ENCODE results near the gene AQP6. TPM values are rescaled to one million over a fixed set of nuclear protein-coding genes. Genes with fewer than 3 reads are reported as not detected.

Gene AQP6
- total RNA-seq, 2 donors from 2014 or later, result 0.40 TPM; not detected in 1

DNA sequence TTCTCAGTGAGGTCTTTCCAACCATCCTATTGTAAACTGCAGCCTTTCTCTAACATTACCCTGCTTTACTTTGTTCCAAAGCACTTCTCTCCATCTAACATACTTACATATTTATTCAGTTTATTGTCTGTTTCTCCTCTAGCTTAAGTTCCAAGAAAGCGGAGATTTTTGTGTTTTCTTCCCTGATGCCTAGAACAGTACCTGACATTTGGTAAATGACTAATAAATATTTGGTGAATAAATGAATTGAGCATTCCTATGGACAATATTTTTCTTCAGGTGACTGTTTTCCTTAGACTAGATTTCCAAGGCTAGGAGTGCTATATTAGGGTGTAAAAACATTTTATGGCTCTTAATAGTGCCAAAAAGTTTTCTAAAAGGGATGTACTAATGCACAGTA, 50.2 kb downstream of the AQP6 start:
- H3K36me3 ChIP-seq, result no peaks in the 10 kb centered on the region

DNA sequence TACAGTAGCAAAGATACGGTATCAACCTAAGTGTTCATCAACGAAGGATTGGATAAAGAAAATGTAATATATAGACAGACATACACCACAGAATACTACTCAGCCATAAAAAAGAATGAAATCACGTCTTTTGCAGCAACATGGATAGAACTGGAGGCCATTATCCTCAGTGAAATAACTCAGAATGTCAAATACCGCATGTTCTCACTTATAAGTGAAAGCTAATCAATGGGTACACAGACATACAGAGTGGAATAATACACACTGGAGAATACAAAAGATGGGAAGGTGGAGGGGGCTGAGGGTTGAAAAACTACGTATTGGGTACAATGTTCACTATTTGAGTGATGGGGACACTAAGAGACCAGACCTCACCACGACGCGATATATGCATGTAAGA, 51.5 kb downstream of the AQP6 start:
- no peaks in the 10 kb centered on the region for H3K4me1 ChIP-seq (replicated peaks)
- WGBS, result 76% methylated on average over 8 of the region's 8 CpGs
- intact Hi-C loops (cut with DNase I), result no loop called here
- no peak for TF ChIP-seq POLR2A (IDR thresholded peaks at IDR 0.05)
- no peak for TF ChIP-seq POLR2AphosphoS5 (IDR thresholded peaks at IDR 0.05)
- TF ChIP-seq, protein P1, sequence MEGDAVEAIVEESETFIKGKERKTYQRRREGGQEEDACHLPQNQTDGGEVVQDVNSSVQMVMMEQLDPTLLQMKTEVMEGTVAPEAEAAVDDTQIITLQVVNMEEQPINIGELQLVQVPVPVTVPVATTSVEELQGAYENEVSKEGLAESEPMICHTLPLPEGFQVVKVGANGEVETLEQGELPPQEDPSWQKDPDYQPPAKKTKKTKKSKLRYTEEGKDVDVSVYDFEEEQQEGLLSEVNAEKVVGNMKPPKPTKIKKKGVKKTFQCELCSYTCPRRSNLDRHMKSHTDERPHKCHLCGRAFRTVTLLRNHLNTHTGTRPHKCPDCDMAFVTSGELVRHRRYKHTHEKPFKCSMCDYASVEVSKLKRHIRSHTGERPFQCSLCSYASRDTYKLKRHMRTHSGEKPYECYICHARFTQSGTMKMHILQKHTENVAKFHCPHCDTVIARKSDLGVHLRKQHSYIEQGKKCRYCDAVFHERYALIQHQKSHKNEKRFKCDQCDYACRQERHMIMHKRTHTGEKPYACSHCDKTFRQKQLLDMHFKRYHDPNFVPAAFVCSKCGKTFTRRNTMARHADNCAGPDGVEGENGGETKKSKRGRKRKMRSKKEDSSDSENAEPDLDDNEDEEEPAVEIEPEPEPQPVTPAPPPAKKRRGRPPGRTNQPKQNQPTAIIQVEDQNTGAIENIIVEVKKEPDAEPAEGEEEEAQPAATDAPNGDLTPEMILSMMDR (IDR thresholded peaks at IDR 0.05), result no peak
- H3K36me3 ChIP-seq, result no peaks in the 10 kb centered on the region
- no peak for DNase-seq (ENCODE audit: low spot score)
- H3K27me3 ChIP-seq (replicated peaks; ENCODE audit: insufficient read depth), result no peaks in the 10 kb centered on the region
- no peak overlapping the region for H3K27ac ChIP-seq
- no peak overlapping the region for H3K4me3 ChIP-seq
- no peaks in the 10 kb centered on the region for H3K9me3 ChIP-seq

More for the DNA sequence above, 50.2 kb downstream of the AQP6 start:
- intact Hi-C loops (cut with DNase I), result no loop called here
- Histone ChIP-seq H3K27ac (no peak overlapping the region), H3K4me1 (replicated peaks) (no peaks in the 10 kb centered on the region), H3K4me3 (no peak overlapping the region), H3K9me3 (no peaks in the 10 kb centered on the region), H3K27me3 (replicated peaks; ENCODE audit: insufficient read depth) (no peaks in the 10 kb centered on the region)
- WGBS, result 97% methylated on average over 1 of the region's 1 CpG
- TF ChIP-seq, protein P1 (IDR thresholded peaks at IDR 0.05), result no peak
- TF ChIP-seq POLR2A (IDR thresholded peaks at IDR 0.05) (no peak), POLR2AphosphoS5 (IDR thresholded peaks at IDR 0.05) (no peak)
- DNase-seq (ENCODE audit: low spot score), result no peak

GRCh38 chr12:50024805-50025186, 52.0 kb downstream of the AQP6 start:
- Histone ChIP-seq H3K4me3 (peak overlapping the region; percentile 54 to 74), H3K27me3 (replicated peaks; ENCODE audit: insufficient read depth) (no peaks in the 10 kb centered on the region), H3K4me1 (replicated peaks) (no peaks in the 10 kb centered on the region), H3K9me3 (no peaks in the 10 kb centered on the region), H3K27ac (peak overlapping the region; percentile 42 to 58), H3K36me3 (no peaks in the 10 kb centered on the region)
- TF ChIP-seq POLR2AphosphoS5 (IDR thresholded peaks at IDR 0.05), result no peak
- TF ChIP-seq POLR2A (IDR thresholded peaks at IDR 0.05), result no peak
- TF ChIP-seq, protein P1 (IDR thresholded peaks at IDR 0.05), result no peak
- intact Hi-C loops (cut with DNase I), result loop anchor here (5.0 kb wide), 1 partner anchor 53 kb away; no protein-coding TSS in a partner anchor
- no peak for DNase-seq (ENCODE audit: low spot score)
- WGBS, result 2% methylated on average over 16 of the region's 16 CpGs

DNA sequence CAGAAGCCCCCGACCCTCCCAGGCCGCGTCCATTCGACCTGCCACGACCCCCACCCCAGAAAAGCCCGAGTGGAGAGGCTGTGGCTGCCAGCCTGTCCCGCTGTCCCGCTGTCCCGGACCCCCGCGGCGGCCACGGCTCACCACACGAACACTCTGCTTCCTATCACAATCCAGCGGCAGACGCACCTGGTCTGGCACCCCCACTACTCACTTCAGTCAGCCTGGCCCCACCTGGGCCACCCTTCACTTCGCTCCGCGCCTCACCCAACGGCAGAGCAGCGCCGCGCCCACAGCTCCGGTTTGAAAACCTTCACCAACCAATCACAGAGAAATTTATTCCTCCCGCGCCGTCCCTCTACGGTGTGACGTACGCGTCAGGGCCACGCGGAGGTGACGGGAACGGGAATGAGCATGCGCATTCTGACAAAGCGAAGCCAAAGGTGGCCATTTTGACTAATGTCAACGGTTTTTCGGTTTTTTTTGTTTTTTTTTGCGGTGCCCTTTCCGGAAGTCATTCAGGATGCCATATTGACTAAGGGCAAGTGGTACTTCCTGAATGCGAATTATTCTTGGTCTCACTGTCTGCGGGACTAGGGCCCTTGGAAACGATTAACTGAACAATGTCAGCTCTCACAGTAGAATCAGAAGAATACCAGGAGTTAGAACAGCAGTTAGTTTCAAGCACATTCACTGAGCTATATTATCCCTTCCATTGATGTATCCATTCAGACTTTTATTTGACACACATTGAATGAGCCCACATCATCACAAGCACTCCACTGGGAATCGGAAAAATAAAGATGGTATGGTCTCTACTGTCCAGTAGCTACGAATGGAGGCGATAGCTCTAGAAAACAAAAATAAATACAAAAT, 52.7 kb downstream of the AQP6 start, which contains the start of gene RACGAP1:
Gene RACGAP1, minus strand, starts transcription at position 308 of the 873 bp plus-strand sequence. CDS start 8,779 bp downstream, outside the sequence.
- WGBS, result 5% methylated on average over 47 of the region's 47 CpGs
- Histone ChIP-seq H3K4me1 (replicated peaks) (no peaks in the 10 kb centered on the region), H3K27ac (peak within 1 kb of the TSS; percentile 42 to 58), H3K27me3 (replicated peaks; ENCODE audit: insufficient read depth) (no peaks in the 10 kb centered on the region), H3K9me3 (no peaks in the 10 kb centered on the region), H3K4me3 (peak within 1 kb of the TSS; percentile 54 to 74), H3K36me3 (no peaks in the 10 kb centered on the region)
- TF ChIP-seq POLR2A (IDR thresholded peaks at IDR 0.05), result peak; percentile 57
- TF ChIP-seq, protein P1 (IDR thresholded peaks at IDR 0.05), result peak in 1 of 4 experiments; percentile 17
- TF ChIP-seq POLR2AphosphoS5 (IDR thresholded peaks at IDR 0.05), result peak; percentile 99
- DNase-seq (ENCODE audit: low spot score), result peak; percentile 92
- intact Hi-C loops (cut with DNase I), result loop anchor here (5.0 kb wide), 1 partner anchor 52 kb away; no protein-coding TSS in a partner anchor
